Gastroesophageal sphincter (tissue), 3 donors: ENCODE results near the gene EFCAB5.

Source experiments
- CTCF ChIP-seq, 4 experiments: fragments of 200-600 bp in 2 of 4; fragments of 450-650 bp in 2 of 4; sonication (generic) in 1 of 4; IDR thresholded peaks; one replicate each; pipeline ENCODE4 v1.5.1; 2017 to 2019; ENCODE audit warnings: antibody characterized with exemption in 4 of 4, mild to moderate bottlenecking in 2 of 4, moderate library complexity in 2 of 4
- EP300 ChIP-seq: sonication (generic); formaldehyde crosslinking; IDR thresholded peaks from one replicate; pipeline ENCODE4 v1.6.1; 2017; ENCODE audit warnings: antibody characterized with exemption, mild to moderate bottlenecking
- POLR2A ChIP-seq, 2 donors: fragments of 450-650 bp; IDR thresholded peaks; one replicate each; pipeline ENCODE4 v1.6.1; 2017; ENCODE audit warnings: antibody characterized with exemption in 2 of 2, mild to moderate bottlenecking in 2 of 2, moderate library complexity in 1 of 2
- POLR2AphosphoS5 ChIP-seq: sonication (generic); formaldehyde crosslinking; IDR thresholded peaks from one replicate; pipeline ENCODE4 v1.6.1; 2017; ENCODE audit warnings: antibody characterized with exemption

GRCh38 chr17:29959658-29960337 is 18.4 kb downstream of the EFCAB5 start:
- TF ChIP-seq CTCF (IDR thresholded peaks at IDR 0.05) (no peak), EP300 (no peak), POLR2A (IDR thresholded peaks at IDR 0.05) (no peak), POLR2AphosphoS5 (no peak)
